GM13977 (cell line): ENCODE data around the gene PMM2.
"Not testable (repeated sequence)": the region's sequence is repeated elsewhere in the genome, so short reads cannot be mapped to it uniquely, and the experiment has no call there.

Source experiments
- DNase-seq: peaks from one replicate; pipeline ENCODE4 v3.0.0; 2012; ENCODE audit warnings: low spot score
- CTCF ChIP-seq: IDR thresholded peaks from 2 replicates; pipeline ENCODE4 v1.5.1; 2012; ENCODE audit warnings: mild to moderate bottlenecking, control low read depth; ENCODE audit not compliant: insufficient read depth; ENCODE audit errors: extremely low read depth, missing control alignments
- in situ Hi-C: fragments of 300-500 bp; cut with MboI; formaldehyde crosslinking; loops from one replicate; pipeline ENCODE4 v1.12.0; 2022; ENCODE audit warnings: low sequenced_read_pairs, low pct_unique_long_range_greater_than_20kb, mixed read lengths, inconsistent platforms; ENCODE audit not compliant: unreplicated experiment

Gene PMM2

GRCh38 chr16:8795818-8796217 is 1.8 kb upstream of the PMM2 start:
- no peak for TF ChIP-seq CTCF
- no peak for DNase-seq
- in situ Hi-C loops, result loop anchor here (10.0 to 25.0 kb wide), 2 partner anchors 121 to 234 kb away; partner anchors contain the start of gene ABAT

- TF ChIP-seq CTCF, result no peak
- no peak for DNase-seq
- in situ Hi-C loops, result loop anchor here (10.0 to 25.0 kb wide), 2 partner anchors 122 to 234 kb away; partner anchors contain the start of gene ABAT
These were observed 923 bp upstream of the PMM2 start for GRCh38 chr16:8796469-8797363.

GRCh38 chr16:8798174-8798527 is 512 bp downstream of the PMM2 start:
- in situ Hi-C loops, result loop anchor here (10.0 to 25.0 kb wide), 2 partner anchors 123 to 236 kb away; partner anchors contain the start of gene ABAT
- no peak for TF ChIP-seq CTCF
- DNase-seq, result no peak

DNA sequence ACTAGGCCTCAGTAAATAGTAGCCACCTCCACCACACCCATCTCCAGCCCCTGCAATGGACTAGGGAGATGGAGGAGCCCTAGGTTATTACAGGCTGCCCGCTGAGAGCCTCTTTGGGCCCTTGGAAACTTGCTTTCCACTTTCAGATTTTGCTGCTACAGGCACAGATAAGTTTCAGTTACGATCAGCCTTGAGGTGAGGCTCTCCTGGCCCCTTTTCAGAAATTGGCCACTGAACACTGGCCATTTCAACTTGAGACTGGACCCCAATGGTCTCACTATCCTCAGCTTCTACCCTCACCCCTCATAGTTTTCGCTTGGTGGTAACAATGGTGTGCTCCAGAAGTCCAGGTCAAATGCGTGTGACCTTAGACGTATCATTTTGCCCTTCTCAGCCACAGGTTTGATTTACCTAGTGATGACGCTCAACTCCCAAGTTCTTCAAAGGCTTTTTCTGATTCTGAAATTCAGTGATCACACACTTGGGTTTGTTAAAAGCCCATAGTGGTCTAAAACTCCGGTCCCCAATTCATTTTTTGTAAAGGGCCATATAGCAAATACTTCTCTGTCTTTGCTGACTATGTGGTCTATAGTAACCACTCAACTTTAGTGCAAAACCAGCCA is 1.0 kb downstream of the PMM2 start:
- TF ChIP-seq CTCF, result no peak
- in situ Hi-C loops, result loop anchor here (10.0 to 25.0 kb wide), 2 partner anchors 124 to 236 kb away; partner anchors contain the start of gene ABAT
- no peak for DNase-seq

- DNase-seq, result no peak
- TF ChIP-seq CTCF, result no peak
- in situ Hi-C loops, result no loop called here
These were observed 4.1 kb downstream of the PMM2 start for GRCh38 chr16:8801701-8802100.

GRCh38 chr16:8803733-8804132 is 6.1 kb downstream of the PMM2 start:
- in situ Hi-C loops, result not testable (repeated sequence)

GRCh38 chr16:8804313-8804712 is 6.7 kb downstream of the PMM2 start:
- TF ChIP-seq CTCF, result no peak
- in situ Hi-C loops, result no loop called here
- no peak for DNase-seq

More at GRCh38 chr16:8803733-8804132, 6.1 kb downstream of the PMM2 start:
- DNase-seq, result not testable (repeated sequence)
